Measurements from ENCODE around the gene NELFCD. TPM values are rescaled to one million over a fixed set of nuclear protein-coding genes. Genes with fewer than 3 reads are reported as not detected.

NELFCD gene
- total and polyA plus RNA-seq, 10 of the 15 experiments (the other 5 are each of a cell fraction or from before 2014, with no cell fraction given): 8.9 to 109 (median 82.9) TPM

- TF ChIP-seq STAT3 (IDR thresholded peaks at IDR 0.05; ENCODE audit: low read depth, low read length): no peak
- TF ChIP-seq KDM1A (IDR thresholded peaks at IDR 0.05; ENCODE audit: borderline replicate concordance): no peak
- TF ChIP-seq RAD21 (IDR thresholded peaks at IDR 0.05; ENCODE audit: insufficient read depth, low read depth, low read length): no peak
- TF ChIP-seq BRCA1 (IDR thresholded peaks at IDR 0.05; ENCODE audit: low read depth, low read length): no peak
- TF ChIP-seq MLLT1 (IDR thresholded peaks at IDR 0.05): no peak
- TF ChIP-seq, protein P1, sequence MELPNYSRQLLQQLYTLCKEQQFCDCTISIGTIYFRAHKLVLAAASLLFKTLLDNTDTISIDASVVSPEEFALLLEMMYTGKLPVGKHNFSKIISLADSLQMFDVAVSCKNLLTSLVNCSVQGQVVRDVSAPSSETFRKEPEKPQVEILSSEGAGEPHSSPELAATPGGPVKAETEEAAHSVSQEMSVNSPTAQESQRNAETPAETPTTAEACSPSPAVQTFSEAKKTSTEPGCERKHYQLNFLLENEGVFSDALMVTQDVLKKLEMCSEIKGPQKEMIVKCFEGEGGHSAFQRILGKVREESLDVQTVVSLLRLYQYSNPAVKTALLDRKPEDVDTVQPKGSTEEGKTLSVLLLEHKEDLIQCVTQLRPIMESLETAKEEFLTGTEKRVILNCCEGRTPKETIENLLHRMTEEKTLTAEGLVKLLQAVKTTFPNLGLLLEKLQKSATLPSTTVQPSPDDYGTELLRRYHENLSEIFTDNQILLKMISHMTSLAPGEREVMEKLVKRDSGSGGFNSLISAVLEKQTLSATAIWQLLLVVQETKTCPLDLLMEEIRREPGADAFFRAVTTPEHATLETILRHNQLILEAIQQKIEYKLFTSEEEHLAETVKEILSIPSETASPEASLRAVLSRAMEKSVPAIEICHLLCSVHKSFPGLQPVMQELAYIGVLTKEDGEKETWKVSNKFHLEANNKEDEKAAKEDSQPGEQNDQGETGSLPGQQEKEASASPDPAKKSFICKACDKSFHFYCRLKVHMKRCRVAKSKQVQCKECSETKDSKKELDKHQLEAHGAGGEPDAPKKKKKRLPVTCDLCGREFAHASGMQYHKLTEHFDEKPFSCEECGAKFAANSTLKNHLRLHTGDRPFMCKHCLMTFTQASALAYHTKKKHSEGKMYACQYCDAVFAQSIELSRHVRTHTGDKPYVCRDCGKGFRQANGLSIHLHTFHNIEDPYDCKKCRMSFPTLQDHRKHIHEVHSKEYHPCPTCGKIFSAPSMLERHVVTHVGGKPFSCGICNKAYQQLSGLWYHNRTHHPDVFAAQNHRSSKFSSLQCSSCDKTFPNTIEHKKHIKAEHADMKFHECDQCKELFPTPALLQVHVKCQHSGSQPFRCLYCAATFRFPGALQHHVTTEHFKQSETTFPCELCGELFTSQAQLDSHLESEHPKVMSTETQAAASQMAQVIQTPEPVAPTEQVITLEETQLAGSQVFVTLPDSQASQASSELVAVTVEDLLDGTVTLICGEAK (IDR thresholded peaks at IDR 0.05; ENCODE audit: borderline replicate concordance): no peak
Observed at GRCh38 chr20:58986968-58987517, 6.0 kb downstream of the NELFCD start (continued).
